ENCODE measurements around the gene C4orf50.

The C4orf50 gene

GRCh38 chr4:6052679-6053078 lies 34.4 kb upstream of the C4orf50 start:
- Histone ChIP-seq H3K4me2 (ENCODE audit: low read length) (no peak overlapping the region), H3K36me3 (replicated peaks; ENCODE audit: low read depth, low read length) (no peaks in the 10 kb centered on the region), H2AFZ (ENCODE audit: low read depth, low read length) (no peak overlapping the region), H3K79me2 (ENCODE audit: low read length) (no peaks in the 10 kb centered on the region), H4K20me1 (ENCODE audit: insufficient read depth, low read length) (no peaks in the 10 kb centered on the region), H3K9me3 (ENCODE audit: insufficient read depth, low read length) (peaks cover 2% of the 10 kb centered on the region; the same call in 1 of the 2 replicates), H3K27me3 (ENCODE audit: low read depth, low read length) (no peaks in the 10 kb centered on the region), H3K4me1 (ENCODE audit: low read length) (no peaks in the 10 kb centered on the region), H3K4me3 (ENCODE audit: low read length) (no peak overlapping the region), H3K9ac (ENCODE audit: low read length) (no peak overlapping the region), H3K27ac (ENCODE audit: low read length) (no peak overlapping the region)
- TF ChIP-seq CTCF (IDR thresholded peaks at IDR 0.05; ENCODE audit: low read depth, low read length): no peak
- no peak for TF ChIP-seq EZH2phosphoT487 (IDR thresholded peaks at IDR 0.05; ENCODE audit: low read depth)

GRCh38 chr4:6050551-6050950 lies 32.3 kb upstream of the C4orf50 start:
- no peaks in the 10 kb centered on the region for H4K20me1 ChIP-seq (ENCODE audit: insufficient read depth, low read length)
- no peaks in the 10 kb centered on the region for H3K4me1 ChIP-seq (ENCODE audit: low read length)
- H3K9ac ChIP-seq (ENCODE audit: low read length): no peak overlapping the region
- no peak overlapping the region for H3K4me3 ChIP-seq (ENCODE audit: low read length)
- H3K27ac ChIP-seq (ENCODE audit: low read length): no peak overlapping the region
- no peaks in the 10 kb centered on the region for H3K79me2 ChIP-seq (ENCODE audit: low read length)
- no peaks in the 10 kb centered on the region for H3K9me3 ChIP-seq (ENCODE audit: insufficient read depth, low read length)
- no peak for TF ChIP-seq CTCF (IDR thresholded peaks at IDR 0.05; ENCODE audit: low read depth, low read length)
- no peak for TF ChIP-seq EZH2phosphoT487 (IDR thresholded peaks at IDR 0.05; ENCODE audit: low read depth)
- H3K4me2 ChIP-seq (ENCODE audit: low read length): no peak overlapping the region
- H3K27me3 ChIP-seq (ENCODE audit: low read depth, low read length): no peaks in the 10 kb centered on the region
- no peaks in the 10 kb centered on the region for H3K36me3 ChIP-seq (replicated peaks; ENCODE audit: low read depth, low read length)
- H2AFZ ChIP-seq (ENCODE audit: low read depth, low read length): no peak overlapping the region

GRCh38 chr4:6049985-6050384 lies 31.8 kb upstream of the C4orf50 start:
- no peak overlapping the region for H2AFZ ChIP-seq (ENCODE audit: low read depth, low read length)
- H3K9ac ChIP-seq (ENCODE audit: low read length): no peak overlapping the region
- H3K4me2 ChIP-seq (ENCODE audit: low read length): no peak overlapping the region
- no peaks in the 10 kb centered on the region for H3K36me3 ChIP-seq (replicated peaks; ENCODE audit: low read depth, low read length)
- no peaks in the 10 kb centered on the region for H3K27me3 ChIP-seq (ENCODE audit: low read depth, low read length)
- TF ChIP-seq CTCF (IDR thresholded peaks at IDR 0.05; ENCODE audit: low read depth, low read length) (no peak), EZH2phosphoT487 (IDR thresholded peaks at IDR 0.05; ENCODE audit: low read depth) (no peak)
- H3K79me2 ChIP-seq (ENCODE audit: low read length): no peaks in the 10 kb centered on the region
- H3K4me1 ChIP-seq (ENCODE audit: low read length): no peaks in the 10 kb centered on the region
- H3K4me3 ChIP-seq (ENCODE audit: low read length): no peak overlapping the region
- no peak overlapping the region for H3K27ac ChIP-seq (ENCODE audit: low read length)
- H3K9me3 ChIP-seq (ENCODE audit: insufficient read depth, low read length): no peaks in the 10 kb centered on the region
- no peaks in the 10 kb centered on the region for H4K20me1 ChIP-seq (ENCODE audit: insufficient read depth, low read length)

- no peaks in the 10 kb centered on the region for H3K36me3 ChIP-seq (replicated peaks; ENCODE audit: low read depth, low read length)
- no peaks in the 10 kb centered on the region for H4K20me1 ChIP-seq (ENCODE audit: insufficient read depth, low read length)
- H3K4me2 ChIP-seq (ENCODE audit: low read length): no peak overlapping the region
- no peak overlapping the region for H3K4me3 ChIP-seq (ENCODE audit: low read length)
- no peaks in the 10 kb centered on the region for H3K27me3 ChIP-seq (ENCODE audit: low read depth, low read length)
- no peak overlapping the region for H2AFZ ChIP-seq (ENCODE audit: low read depth, low read length)
- H3K4me1 ChIP-seq (ENCODE audit: low read length): no peaks in the 10 kb centered on the region
- no peaks in the 10 kb centered on the region for H3K9me3 ChIP-seq (ENCODE audit: insufficient read depth, low read length)
- no peaks in the 10 kb centered on the region for H3K79me2 ChIP-seq (ENCODE audit: low read length)
- H3K27ac ChIP-seq (ENCODE audit: low read length): no peak overlapping the region
- no peak overlapping the region for H3K9ac ChIP-seq (ENCODE audit: low read length)
- TF ChIP-seq EZH2phosphoT487 (IDR thresholded peaks at IDR 0.05; ENCODE audit: low read depth): no peak
- TF ChIP-seq CTCF (IDR thresholded peaks at IDR 0.05; ENCODE audit: low read depth, low read length): no peak
These were observed 31.0 kb upstream of the C4orf50 start for GRCh38 chr4:6049278-6049677.
